Gastroesophageal sphincter (tissue), 3 donors: Measurements from ENCODE around the gene ANXA2.

ENCODE experiments used
- CTCF ChIP-seq, 4 experiments: fragments of 200-600 bp in 2 of 4; fragments of 450-650 bp in 2 of 4; sonication (generic) in 1 of 4; IDR thresholded peaks; one replicate each; pipeline ENCODE4 v1.5.1; 2017 to 2019; ENCODE audit warnings: antibody characterized with exemption in 4 of 4, mild to moderate bottlenecking in 2 of 4, moderate library complexity in 2 of 4
- POLR2A ChIP-seq, 2 donors: fragments of 450-650 bp; IDR thresholded peaks; one replicate each; pipeline ENCODE4 v1.6.1; 2017; ENCODE audit warnings: antibody characterized with exemption in 2 of 2, mild to moderate bottlenecking in 2 of 2, moderate library complexity in 1 of 2

- no peak for TF ChIP-seq POLR2A (IDR thresholded peaks at IDR 0.05)
- TF ChIP-seq CTCF (IDR thresholded peaks at IDR 0.05): no peak
These were observed 22.5 kb upstream of the ANXA2 start for GRCh38 chr15:60420203-60420716.
